ENCODE data around the gene DPPA3.
"Not testable (repeated sequence)": the region's sequence is repeated elsewhere in the genome, so short reads cannot be mapped to it uniquely, and the experiment has no call there.

DPPA3 gene

DNA sequence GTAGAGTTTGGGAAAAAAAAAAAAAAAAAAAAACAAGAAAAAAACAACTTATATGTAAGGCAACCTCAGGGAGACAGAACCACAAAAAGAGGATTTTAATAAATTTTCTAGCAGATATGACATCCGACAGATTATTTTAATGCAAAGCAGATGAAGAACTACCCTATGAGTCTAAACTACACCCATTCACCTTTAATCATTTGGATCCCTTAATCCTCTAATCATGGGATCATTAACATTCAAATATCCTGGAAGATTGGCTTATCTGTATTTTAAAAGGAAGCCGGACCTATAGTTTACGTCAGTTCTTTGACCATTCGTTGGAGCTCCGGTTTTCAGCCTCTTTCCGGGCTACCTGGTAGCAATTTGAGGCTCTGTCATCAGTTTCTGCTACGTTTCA lies at the start of gene DPPA3:
DPPA3 (plus strand) TSS at position 301 of the 400 bp plus-strand sequence. CDS start 138 bp downstream, outside the sequence.
- no peak for DNase-seq (ENCODE audit: low read depth in 2 of 2)

DNA sequence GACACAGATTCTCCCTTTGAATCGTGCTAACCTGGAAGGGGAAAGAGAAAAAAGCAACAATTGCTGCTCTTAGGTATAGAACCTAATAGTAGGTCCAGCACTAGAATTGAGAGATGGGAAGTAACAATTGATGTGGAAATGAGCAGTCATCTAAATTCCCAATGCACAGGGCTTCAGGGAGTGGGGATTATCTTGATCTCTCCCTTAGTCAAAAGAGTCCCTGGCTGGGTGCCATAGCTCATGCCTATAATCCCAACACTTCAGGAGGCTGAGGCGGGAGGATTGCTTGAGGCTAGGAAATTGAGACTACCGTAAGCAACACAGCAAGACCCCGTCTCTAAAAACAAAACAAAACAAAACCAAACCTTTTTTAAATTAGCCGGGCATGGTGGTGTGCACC lies 49.5 kb upstream of the DPPA3 start:
- no peak for DNase-seq (ENCODE audit: low read depth in 2 of 2)

DNA sequence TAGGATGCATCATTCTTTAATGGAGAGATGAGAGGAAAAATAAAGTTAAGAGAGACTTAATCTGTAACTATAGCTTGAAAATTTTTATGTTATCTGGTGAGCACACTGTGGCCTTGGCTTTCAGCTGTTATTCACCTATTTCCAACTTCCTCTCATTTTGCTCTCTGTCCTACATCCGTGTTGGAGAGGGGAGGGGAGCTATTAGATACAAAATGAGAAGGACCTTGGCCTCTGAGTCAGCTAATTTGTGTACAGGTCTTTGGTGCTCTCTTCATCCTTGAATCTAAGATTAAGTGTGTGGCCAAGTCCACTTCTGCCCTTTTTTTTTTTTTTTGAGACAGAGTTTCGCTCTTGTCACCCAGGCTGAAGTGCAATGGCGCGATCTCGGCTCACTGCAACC lies 44.6 kb upstream of the DPPA3 start:
- DNase-seq (ENCODE audit: low read depth in 2 of 2), result no peak

DNA sequence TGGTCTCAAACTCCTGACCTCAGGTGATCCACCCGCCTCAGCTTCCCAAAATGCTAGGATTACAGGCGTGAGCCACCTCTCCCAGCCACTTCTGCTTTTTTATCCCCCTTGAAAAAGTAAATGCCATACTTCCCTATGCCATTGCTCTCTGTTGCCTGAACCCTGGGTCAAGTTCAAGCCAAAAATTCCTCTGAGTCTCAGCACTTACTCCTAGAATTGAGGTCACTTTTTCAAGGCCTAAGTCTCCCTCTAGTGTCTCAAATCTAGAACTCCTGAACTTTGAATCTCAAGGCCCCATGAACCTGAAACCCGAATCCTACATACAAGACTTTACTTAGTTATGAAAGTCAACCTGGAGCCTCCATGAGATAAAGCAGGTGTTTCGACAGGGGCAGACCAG lies 44.1 kb upstream of the DPPA3 start:
- no peak for DNase-seq (ENCODE audit: low read depth in 2 of 2)

DNA sequence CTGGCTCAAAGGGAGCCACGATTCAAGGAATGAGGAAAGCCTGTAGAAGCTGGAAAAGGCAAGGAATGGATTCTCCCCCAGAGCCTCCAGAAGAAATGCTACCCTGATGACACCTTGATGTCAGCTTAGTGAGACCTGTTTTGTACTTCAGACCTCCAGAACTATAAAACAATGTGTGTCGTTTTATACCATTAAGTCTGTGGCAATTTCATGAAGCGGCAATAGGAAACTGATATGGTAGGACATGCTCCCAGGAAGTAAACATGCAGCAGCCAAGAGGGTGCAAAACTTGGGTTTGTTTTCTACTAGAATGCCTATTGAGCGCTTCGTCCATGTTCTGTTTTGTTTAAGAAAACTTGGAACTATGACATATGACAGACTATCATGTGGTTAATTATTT lies 43.1 kb upstream of the DPPA3 start:
- DNase-seq (ENCODE audit: low read depth in 2 of 2), result no peak

DNA sequence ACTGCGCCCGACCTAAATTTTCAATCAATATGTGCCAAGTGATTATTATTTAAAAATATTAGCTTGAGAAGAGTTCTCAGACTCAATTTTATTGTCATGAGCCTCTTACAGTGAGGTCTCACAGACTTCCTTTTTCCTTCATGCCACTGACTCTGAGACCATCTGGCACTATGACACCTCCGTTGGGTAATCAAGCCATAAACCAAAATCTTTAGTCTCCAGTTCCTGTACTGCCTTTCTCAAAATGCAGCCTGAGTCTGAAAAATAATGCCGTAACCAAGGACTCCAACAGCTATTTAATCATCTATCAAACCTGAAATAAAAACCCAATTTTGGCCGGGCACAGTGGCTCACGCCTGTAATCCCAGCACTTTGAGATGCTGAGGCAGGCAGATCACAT lies 35.8 kb upstream of the DPPA3 start:
- DNase-seq (ENCODE audit: low read depth in 2 of 2), result not testable (repeated sequence)

DNA sequence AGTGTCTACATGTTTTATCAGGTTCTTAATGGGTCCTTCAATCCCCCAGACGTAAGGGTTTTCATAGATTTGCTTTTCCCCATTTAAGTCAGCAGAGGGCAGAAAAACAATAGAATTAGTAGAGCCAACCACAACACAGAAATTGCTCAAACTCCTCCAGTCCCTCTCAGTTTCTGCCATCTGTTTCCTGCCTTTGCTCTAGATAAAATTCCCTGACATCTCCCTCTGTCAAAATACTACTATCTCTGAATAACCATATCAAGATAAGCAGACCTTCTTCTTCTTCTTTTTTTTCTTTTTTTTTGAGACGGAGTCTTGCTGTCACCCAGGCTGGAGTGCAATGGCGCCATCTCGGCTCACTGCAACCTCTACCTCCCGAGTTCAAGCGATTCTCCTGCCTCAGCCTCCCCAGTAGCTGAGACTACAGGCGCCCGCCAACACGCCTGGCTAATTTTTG lies 33.8 kb upstream of the DPPA3 start:
- DNase-seq (ENCODE audit: low read depth in 2 of 2), result not testable (repeated sequence)

DNA sequence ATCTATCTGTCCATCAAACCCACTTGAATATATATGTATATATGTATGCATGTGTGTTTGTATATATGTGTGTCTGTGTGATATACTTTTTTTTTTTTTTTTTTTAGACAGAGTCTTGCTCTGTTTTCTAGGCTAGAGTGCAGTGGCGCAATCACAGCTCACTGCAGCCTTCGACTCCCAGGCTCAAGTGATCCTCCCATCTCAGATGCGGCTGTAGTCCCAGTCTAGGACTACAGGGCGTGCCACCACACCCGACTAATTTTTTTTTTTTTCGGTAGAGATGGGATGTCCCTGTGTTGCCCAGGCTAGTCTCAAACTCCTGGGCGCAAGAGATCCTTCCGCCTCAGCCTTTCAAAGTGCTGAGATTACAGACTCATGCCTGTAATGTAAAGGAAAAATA lies 32.5 kb upstream of the DPPA3 start:
- DNase-seq (ENCODE audit: low read depth in 2 of 2), result no peak

DNA sequence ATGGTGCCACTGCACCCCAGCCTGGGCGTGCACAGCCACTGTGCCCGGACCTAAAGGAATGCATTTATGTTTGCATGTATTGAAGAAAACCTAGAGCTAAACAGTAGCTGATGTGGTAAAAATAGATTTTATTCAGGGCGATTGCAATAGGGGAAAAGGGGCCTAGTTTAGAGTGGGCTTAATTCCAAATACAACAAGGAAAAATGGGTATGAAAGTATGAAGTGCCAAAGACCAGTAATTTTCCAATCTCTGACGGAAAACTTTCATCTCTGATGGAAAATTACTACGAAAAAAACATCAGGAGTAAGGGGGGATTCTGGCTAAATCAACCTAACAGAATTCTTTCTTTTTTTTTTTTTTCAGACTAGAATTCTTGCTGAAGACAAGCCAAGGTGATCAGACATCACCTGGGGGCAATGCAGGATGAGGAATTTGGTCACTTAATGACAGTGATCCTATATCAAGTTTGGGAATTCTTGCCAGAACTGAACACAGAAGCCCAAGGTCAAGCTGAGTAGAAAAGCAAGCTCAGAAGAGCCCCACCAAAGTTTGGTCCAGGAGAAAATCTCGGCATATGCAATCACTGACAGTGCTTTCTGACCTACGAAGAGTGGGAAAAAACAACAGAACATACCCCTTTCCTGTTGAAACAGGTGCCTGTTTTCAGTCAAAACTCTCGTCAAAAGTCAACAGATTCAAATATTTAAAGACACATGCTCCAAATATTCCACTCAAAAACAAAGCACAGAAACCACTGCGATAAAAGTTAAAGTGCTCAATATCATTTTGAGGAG lies 31.8 kb upstream of the DPPA3 start:
- DNase-seq (ENCODE audit: low read depth in 2 of 2), result no peak

DNA sequence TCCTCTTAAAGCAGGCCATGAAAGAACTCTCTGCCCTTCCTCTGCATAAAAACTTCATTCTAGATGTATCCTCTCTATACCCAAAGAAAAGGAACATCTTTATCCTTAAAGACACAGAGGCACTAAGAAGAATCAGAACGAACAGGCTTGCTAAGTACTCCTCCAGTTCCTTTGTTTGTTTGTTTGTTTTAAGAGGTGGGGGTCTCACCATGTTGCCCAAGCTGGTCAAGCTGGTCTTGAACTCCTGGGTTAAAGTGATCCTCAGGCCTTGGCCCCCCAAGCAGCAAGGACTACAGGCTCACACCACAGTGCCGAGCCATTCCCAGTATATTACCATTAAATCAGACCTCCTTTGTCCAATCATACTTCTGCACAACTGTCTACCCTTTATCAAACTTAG lies 29.7 kb upstream of the DPPA3 start:
- DNase-seq (ENCODE audit: low read depth in 2 of 2), result no peak

DNA sequence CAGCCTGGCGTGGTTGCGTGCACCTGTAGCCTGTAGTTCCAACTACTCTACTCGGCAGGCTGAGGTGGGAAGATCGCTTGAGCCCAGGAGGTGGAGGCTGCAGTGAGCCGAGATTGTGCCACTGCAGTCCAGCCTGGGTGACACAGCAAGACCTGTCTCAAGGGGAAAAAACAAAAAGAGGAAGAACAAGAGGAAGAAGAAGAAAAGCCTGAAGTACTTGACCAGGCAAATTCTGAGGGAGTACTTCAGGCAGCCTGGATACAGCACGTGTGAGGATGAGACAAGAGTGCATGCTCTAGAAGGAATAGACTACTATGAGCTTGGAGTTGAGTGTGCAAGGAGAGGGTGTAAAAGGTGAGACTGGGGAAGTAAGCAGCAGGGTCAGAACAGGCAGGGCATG lies 17.4 kb upstream of the DPPA3 start:
- DNase-seq (ENCODE audit: low read depth in 2 of 2), result no peak

DNA sequence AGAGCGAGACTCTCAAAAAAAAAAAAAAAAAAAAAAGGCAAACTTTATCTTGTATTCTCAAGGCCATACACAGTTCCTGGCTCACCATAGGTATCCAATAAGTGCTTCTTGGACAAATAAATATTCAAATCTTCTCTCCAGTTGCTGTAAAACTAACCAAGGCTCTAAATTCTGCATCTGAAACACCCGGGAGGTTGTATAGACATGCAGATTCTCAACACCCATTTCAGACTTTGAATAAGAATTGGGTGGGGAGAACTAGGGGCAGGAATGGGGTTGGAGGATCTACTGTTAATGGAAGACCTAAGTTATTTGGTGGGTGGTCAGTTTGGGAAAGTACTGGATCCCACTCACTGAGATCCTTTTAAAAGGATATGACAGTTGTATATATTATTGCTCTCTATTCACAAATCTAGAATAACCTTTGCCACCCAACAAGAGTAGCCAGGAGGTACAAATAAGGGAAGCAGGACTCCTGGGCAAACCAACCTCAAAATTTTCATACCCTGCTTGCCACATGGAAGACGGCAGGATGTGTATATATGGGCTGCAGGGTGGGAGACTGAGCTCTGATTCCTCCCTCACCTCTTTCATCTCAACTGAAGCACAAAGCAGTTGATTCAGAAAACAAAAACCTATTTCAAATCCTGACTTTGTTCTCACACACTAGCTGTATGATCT lies 16.5 kb upstream of the DPPA3 start:
- DNase-seq (ENCODE audit: low read depth in 2 of 2), result no peak

DNA sequence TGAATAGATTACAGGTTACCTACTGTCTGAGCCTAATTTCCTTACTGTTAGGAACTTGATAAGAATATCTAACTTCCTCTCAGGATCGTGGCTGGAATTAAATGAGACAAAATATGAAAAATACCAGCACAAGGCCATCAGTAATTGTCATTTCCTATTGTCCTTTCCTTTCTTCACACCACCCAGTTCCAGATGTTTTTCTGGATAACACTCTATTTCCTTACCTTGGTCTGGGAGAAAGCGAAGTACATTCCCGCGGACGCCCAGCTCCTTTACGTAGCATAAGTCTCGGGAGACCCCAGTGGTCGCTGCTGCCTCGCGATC lies 16.0 kb upstream of the DPPA3 start:
- no peak for DNase-seq (ENCODE audit: low read depth in 2 of 2)

DNA sequence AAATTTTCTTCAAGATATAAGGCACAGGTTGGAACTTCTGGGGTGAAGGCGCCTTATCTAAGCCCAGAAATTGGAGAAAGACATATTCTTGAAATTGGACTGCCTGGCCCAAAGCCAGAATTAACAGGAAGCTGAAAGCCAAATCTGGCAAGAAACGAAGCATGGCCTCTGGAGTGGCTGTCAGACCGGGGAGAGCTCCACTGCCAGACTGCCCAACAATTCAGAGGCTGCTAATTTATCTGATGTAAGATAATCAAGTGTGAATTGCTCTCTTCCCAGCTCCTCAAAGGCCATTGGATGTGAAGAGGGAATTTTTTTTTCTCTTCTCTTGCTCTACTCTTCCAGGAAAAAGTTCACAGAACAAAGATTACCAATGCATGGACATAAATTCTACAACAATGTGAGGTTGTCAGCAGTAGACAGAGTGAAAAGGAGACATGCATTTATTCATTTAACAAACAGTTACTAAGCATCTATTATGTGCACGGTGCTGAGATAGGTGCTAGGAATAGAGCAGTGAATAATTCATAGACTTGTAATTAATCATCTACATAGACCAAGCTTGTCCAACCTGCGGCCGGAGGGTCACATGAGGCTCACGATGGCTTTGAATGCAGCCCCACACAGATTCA lies 15.6 kb upstream of the DPPA3 start, which contains the start of gene GDF3:
GDF3 (minus strand) TSS at position 210 of the 632 bp plus-strand sequence; CDS start at position 163, 47 bp downstream.
- DNase-seq (ENCODE audit: low read depth in 2 of 2), result no peak

DNA sequence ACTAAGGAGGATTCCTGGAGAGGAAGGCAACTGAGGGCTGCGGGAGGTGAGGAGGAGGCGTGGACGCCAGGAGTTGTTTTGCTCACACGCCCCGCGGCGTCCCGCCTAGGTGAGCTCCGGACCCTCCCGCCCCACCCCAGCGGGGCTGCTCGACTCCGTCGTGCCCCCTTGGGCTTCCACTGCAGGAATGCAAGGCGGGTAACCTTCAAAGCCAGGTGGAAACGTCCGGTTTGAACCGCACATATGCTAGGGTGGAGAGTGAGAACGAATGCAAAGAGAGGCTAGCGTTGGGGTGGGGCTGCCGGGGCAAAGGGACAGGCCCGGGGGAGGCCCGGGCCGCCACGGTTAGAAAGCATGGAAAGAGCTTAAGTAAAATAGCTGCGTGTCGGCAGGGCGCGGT lies 5.4 kb upstream of the DPPA3 start:
- no peak for DNase-seq (ENCODE audit: low read depth in 2 of 2)

DNA sequence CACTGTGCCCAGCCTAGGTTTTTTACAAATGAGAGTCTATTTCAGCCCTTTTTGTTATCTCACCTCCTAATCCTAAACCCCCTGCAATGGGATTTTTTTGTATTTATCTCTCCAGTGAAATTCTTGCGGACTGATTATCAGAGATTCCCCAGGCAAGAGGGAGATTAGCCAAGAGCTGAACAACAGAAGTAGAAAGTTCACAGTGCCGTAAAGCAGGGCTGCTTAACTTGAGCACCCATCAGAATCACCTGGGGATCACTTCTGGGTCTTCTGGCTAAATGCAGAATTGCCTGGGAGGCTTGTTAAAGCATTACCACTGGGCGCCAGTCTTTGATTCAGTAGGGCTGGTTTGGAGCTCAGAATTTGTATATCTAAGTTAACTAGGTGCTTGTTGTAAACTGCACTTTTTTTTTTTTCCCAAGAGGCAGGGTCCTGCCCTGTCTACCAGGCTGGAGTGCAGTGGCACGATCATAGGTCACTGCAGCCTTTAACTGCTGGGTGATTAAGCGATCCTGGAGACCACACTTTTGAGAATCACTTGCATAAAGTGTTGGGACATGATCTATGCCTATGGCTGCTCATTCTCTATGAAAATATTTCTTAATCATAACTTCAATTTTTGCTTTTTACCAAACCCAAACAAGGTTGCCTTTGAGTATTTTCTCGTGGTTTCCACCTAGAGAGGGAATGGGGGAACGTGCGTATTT lies 1.1 kb upstream of the DPPA3 start:
- no peak for DNase-seq (ENCODE audit: low read depth in 2 of 2)

DNA sequence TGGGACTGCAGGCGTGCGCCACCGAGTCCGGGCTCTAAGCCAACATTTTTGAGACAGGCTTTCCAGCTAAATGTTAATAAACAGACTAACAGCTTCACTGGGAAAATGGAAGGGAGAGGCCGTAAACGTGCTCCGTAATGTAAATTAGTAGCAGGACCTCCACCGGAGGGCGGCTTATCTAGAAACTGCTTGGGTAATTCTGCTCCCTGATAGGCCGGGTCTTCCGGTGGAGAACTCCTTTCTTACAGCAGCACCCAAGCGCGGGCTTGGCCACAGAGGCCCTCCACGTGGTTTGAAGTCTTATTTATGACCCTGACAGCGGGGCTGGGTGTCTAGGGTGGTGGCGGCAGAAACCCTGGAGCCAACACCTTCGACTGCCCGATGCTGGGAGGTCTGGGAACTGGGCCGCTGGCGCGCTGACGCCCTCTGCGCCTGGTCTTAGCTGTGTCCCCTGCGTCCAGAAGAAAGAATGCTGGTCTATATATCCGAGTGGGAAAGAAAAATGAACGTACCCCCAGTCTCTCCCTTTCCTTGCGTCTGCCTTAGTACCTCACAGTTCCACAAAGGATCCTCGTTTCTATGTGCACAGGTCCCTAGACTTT lies 1.7 kb downstream of the DPPA3 start:
- DNase-seq (ENCODE audit: low read depth in 2 of 2), result no peak

DNA sequence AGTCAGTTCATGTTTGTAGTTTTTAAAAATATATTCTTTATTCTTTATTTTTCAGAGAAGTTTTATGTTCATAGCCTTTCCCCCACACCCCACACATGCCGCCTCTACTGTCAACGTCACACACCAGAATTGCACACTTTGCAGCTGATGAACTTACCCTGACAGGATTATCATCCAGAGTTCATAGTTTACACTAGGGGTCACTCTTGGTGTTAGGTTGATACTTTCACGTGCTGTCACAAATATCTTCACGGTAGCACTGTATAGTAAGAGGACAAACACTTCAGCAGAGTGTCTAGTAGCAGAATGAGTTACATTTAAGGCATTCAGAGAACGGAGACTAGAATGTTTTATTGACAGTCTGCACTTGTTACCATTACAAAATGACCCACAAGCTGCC lies 5.1 kb downstream of the DPPA3 start:
- DNase-seq (ENCODE audit: low read depth in 2 of 2), result no peak

DNA sequence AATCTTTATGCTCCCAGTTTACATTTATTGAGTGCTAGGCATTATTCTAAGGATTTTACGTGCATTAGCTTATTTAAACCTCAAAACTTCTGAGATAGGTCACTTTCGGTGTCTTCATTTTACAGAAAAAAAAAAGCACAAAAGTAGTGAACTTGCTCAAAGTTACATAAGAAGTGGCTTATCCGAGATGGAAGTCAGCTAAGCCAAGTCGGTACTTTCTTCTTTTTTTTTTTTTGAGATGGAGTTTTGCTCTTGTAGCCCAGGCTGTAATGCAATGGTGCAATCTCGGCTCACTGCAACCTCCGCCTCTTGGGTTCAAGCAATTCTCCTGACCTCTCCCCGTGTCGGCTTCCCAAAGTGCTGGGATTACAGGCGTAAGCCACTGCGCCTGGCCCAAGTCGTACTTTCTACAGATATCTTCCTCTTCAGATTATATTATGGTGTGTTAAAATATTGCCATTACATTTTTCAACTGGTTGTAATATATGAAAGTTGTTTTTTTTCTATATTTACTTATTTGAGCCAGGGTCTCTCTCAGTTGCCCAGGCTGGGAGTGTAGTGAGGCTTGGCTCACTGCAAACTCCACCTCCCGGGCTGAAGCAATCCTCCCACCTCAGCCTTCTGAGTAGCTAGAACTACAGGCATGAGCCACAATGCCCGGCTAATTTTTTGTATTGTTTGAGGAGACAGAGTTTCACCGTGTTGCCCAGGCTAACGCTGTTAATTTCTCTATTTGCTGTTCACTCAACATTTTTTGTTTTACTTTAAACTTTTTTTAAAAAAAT lies 8.9 kb downstream of the DPPA3 start:
- DNase-seq (ENCODE audit: low read depth in 2 of 2), result no peak

DNA sequence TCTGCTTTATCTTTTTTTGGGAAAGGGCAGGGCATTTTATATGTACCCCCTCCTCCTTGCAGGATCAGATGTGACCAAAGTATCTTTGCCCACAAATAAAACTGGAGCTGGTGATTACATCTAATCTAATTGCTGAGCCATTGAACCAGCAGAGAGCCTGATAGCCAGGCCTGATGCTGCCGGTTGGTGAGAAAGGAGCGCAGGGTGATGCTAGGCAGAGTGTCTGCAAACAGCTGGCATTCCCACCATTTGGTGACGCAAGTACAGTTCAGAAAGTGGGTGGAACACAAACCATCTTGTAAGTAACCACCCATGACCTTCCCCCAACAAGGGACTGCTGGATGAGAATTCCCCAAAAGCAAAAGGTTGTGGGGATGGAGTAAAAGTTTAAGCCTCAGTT lies 12.7 kb downstream of the DPPA3 start:
- no peak for DNase-seq (ENCODE audit: low read depth in 2 of 2)

DNA sequence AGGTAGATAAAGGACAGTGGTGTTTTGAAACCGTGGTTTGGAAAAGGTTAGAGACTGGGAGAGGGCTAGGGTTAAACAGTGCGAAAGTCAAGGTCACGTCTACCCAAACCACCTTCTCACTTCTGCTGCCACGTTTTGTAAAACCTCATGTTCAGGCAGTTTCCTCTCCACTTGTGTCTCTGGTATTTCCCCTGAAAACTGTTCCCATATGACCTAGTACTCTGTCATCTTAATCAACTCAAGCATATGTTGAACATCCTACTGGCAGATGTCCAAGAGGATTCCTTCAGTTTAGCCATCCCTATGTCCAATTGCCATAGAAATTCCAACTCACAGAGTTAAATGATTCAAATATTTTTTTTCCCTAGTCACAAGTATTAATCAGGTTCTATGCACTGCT lies 18.5 kb downstream of the DPPA3 start:
- DNase-seq (ENCODE audit: low read depth in 2 of 2), result no peak
